Caco-2 (cell line): ENCODE data around the gene IQCK. TPM values are rescaled to one million over a fixed set of nuclear protein-coding genes. Genes with fewer than 3 reads are reported as not detected.

Experiments
- BruUV-seq: library from RNA; stranded (reverse); fragments of 400-500 nt; replicated peaks from 2 replicates; lab custom pipeline; 2021; lab: Mats Ljungman, UMichigan
- CTCF ChIA-PET: fragments of 300-600 bp; sonication (Branson Sonifier 250); formaldehyde crosslinking; loops from one replicate; lab custom pipeline; 2022; ENCODE audit warnings: antibody characterized with exemption; lab: Charles Lee
- POLR2A ChIA-PET: fragments of 300-600 bp; sonication (Branson Sonifier 250); formaldehyde crosslinking; loops from one replicate; lab custom pipeline; 2022; ENCODE audit warnings: antibody characterized with exemption; lab: Charles Lee
- DNase-seq, 2 experiments: peaks; one replicate each; pipeline versions ENCODE4 v3.0.0 to v3.0.0-alpha.2; 2020 to 2022
- H3K27me3 ChIP-seq: replicated peaks from 2 replicates; pipeline ENCODE4 v1.6.0; 2011; ENCODE audit warnings: low read length; ENCODE audit not compliant: control insufficient read depth, insufficient read depth
- H3K36me3 ChIP-seq: 2 replicates; pipeline ENCODE4 v1.5.1; 2011; ENCODE audit warnings: low read length; ENCODE audit not compliant: control insufficient read depth, insufficient read depth
- H3K4me1 ChIP-seq: fragments of 250-450 bp; sonication (Bioruptor Pico); 2 replicates; pipeline ENCODE4 v1.5.1; 2020; ENCODE audit warnings: mild to moderate bottlenecking
- H3K4me3 ChIP-seq: 2 replicates; pipeline ENCODE4 v1.5.1; 2011; ENCODE audit warnings: low read depth, mild to moderate bottlenecking, control low read depth, low read length
- H3K9me3 ChIP-seq: fragments of 250-450 bp; sonication (Bioruptor Pico); 2 replicates; pipeline ENCODE4 v1.5.1; 2020; ENCODE audit warnings: mild to moderate bottlenecking, moderate library complexity
- H3K27ac Mint-ChIP-seq: one replicate; pipeline ENCODE4 v1.8.0; 2022; ENCODE audit warnings: mixed read lengths; ENCODE audit not compliant: unreplicated experiment
- H3K27me3 Mint-ChIP-seq: one replicate; pipeline ENCODE4 v1.8.0; 2022; ENCODE audit warnings: mixed read lengths; ENCODE audit not compliant: insufficient read depth, unreplicated experiment
- H3K36me3 Mint-ChIP-seq: one replicate; pipeline ENCODE4 v1.8.0; 2022; ENCODE audit warnings: mild to moderate bottlenecking, mixed read lengths; ENCODE audit not compliant: insufficient read depth, unreplicated experiment
- H3K4me1 Mint-ChIP-seq: one replicate; pipeline ENCODE4 v1.8.0; 2022; ENCODE audit warnings: low read depth, mixed read lengths; ENCODE audit not compliant: unreplicated experiment
- H3K4me3 Mint-ChIP-seq: one replicate; pipeline ENCODE4 v1.8.0; 2022; ENCODE audit warnings: mild to moderate bottlenecking, moderate library complexity, mixed read lengths; ENCODE audit not compliant: unreplicated experiment
- H3K9me3 Mint-ChIP-seq: one replicate; pipeline ENCODE4 v1.8.0; 2022; ENCODE audit warnings: mixed read lengths; ENCODE audit not compliant: unreplicated experiment
- CTCF ChIP-seq, 2 experiments: fragments of 200-600 bp in 1 of 2; IDR thresholded peaks; 1 replicate in 1 of 2; 2 replicates in 1 of 2; pipeline versions ENCODE4 v1.5.1 to v1.8.0; 2011 to 2022; ENCODE audit warnings: antibody characterized with exemption in 1 of 2, control low read depth in 1 of 2, inconsistent platforms in 1 of 2, low read depth in 1 of 2, low read length in 1 of 2, mild to moderate bottlenecking in 1 of 2, moderate library complexity in 1 of 2; ENCODE audit not compliant: insufficient read depth in 1 of 2, severe bottlenecking in 1 of 2, unreplicated experiment in 1 of 2
- intact Hi-C: fragments of 100-400 bp; cut with micrococcal nuclease; formaldehyde crosslinking; loops from one replicate; pipeline ENCODE4 v1.10.0; 2022; ENCODE audit not compliant: unreplicated experiment
- total RNA-seq: library from RNA; stranded (reverse); gene quantifications from 2 replicates; pipeline ENCODE4 v1.2.3, GENCODE V29; 2022

Gene IQCK
- total RNA-seq, 1 experiment from 2014 or later = 2.0 TPM

DNA sequence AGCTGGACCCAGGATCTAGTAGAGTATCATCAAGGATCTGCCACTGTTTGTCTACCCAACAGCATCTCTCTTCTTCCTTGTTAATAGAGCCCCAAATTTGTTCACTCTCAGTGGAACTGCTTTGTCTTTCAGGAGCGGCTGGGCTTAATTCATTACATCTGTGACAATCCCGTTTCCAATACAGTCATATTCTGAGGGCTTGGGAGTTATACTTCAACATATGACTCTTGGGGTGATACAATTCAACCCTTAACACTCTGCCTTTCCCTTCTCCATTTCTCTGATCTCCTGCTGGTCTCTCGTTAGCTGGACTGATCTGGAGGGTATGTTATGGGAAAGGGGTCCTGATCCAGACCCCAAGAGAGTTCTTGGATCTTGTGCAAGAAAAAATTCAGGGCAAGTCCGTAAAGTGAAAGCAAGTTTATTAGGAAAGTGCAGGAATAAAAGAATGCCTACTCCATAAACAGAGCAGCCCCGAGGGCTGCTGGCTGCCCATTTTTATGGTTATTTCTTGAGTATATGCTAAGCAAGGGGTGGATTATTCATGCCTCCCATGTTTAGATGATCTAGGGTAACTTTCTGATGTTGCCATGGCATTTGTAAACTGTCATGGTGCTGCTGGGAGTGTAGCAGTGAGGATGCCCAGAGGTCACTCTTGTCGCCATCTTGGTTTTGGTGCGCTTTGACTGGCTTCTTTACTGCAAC lies 42.4 kb downstream of the IQCK start:
- H3K4me1 ChIP-seq = no peaks in the 10 kb centered on the region; the same call in 1 of the 2 replicates
- CTCF ChIA-PET = no interaction called here
- intact Hi-C loops = no loop called here
- no peaks in the 10 kb centered on the region for H3K27me3 ChIP-seq
- no peaks in the 10 kb centered on the region for H3K27me3 Mint-ChIP-seq
- DNase-seq = no peak
- TF ChIP-seq CTCF (IDR thresholded peaks at IDR 0.05; ENCODE audit: insufficient read depth in 1 of 2, low read depth in 1 of 2, low read length in 1 of 2, severe bottlenecking in 1 of 2, unreplicated experiment in 1 of 2) = no peak
- H3K4me3 ChIP-seq = no peak overlapping the region
- no peaks in the 10 kb centered on the region for H3K9me3 ChIP-seq
- peaks cover 2% of the 10 kb centered on the region for H3K4me1 Mint-ChIP-seq
- POLR2A ChIA-PET = no interaction called here
- H3K9me3 Mint-ChIP-seq = no peaks in the 10 kb centered on the region
- no peak overlapping the region for H3K4me3 Mint-ChIP-seq
- BruUV-seq = no TSS peak
- no peaks in the 10 kb centered on the region for H3K36me3 Mint-ChIP-seq
- H3K27ac Mint-ChIP-seq = no peak overlapping the region
- no peaks in the 10 kb centered on the region for H3K36me3 ChIP-seq

DNA sequence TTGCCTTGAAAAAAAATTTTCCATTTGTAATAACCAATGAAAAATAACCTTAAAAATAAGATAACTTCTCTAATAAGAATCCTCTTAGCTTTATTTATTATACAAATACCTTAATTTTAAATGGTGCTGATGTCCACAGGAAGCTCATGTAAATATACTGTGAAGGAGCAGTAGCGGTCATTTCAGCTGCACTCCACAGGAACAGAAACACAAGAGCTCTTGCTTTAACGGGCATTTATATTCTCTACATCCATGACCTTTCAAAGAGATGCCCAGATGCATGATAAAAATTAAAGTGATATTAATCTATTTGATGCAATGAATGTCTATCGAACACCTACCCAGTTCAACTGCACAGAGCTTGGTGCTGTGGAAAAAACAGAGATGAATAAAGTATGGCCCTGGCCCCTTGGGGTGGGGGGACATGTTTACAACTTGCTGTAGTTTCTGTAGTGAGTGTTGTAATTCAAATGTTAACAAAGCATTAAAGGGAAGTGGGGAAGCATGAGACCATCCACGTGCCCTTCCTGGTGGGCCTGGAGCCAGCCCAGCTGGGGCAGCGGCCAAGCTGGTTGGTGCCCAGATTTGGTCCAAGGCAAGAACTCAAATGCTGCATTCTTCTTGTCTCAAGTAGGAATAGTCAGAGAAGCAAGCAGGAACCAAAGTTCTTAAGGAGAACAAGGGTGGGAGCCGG lies 47.9 kb downstream of the IQCK start:
- no peak for TF ChIP-seq CTCF (IDR thresholded peaks at IDR 0.05; ENCODE audit: insufficient read depth in 1 of 2, low read depth in 1 of 2, low read length in 1 of 2, severe bottlenecking in 1 of 2, unreplicated experiment in 1 of 2)
- peaks cover 16% of the 10 kb centered on the region for H3K9me3 Mint-ChIP-seq
- H3K4me1 Mint-ChIP-seq = no peaks in the 10 kb centered on the region
- Histone ChIP-seq H3K36me3 (no peaks in the 10 kb centered on the region), H3K4me1 (no peaks in the 10 kb centered on the region), H3K9me3 (no peaks in the 10 kb centered on the region), H3K4me3 (no peak overlapping the region), H3K27me3 (no peaks in the 10 kb centered on the region)
- BruUV-seq = no TSS peak
- no peak overlapping the region for H3K27ac Mint-ChIP-seq
- no peaks in the 10 kb centered on the region for H3K36me3 Mint-ChIP-seq
- H3K27me3 Mint-ChIP-seq = no peaks in the 10 kb centered on the region
- H3K4me3 Mint-ChIP-seq = no peak overlapping the region
- no peak for DNase-seq
- CTCF ChIA-PET = no interaction called here
- POLR2A ChIA-PET = no interaction called here
- intact Hi-C loops = no loop called here

DNA sequence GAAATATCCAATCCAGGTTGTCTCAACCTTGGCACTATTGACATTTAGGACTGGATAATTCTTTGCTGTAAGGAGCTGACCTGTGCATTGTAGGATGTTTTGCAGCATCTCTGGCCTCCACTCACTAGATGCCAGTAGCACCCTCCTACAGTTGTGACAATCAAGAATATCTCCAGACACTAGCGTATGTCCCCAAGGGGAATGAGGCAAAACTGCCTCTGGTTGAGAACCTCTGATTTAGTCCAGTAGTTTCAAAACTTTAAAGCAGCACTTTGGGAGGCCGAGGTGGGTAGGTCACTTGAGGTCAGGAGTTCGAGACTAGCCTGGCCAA lies 48.4 kb downstream of the IQCK start:
- Histone ChIP-seq H3K4me1 (no peaks in the 10 kb centered on the region), H3K4me3 (no peak overlapping the region), H3K27me3 (no peaks in the 10 kb centered on the region), H3K36me3 (no peaks in the 10 kb centered on the region), H3K9me3 (no peaks in the 10 kb centered on the region)
- CTCF ChIA-PET = no interaction called here
- no peak for TF ChIP-seq CTCF (IDR thresholded peaks at IDR 0.05; ENCODE audit: insufficient read depth in 1 of 2, low read depth in 1 of 2, low read length in 1 of 2, severe bottlenecking in 1 of 2, unreplicated experiment in 1 of 2)
- DNase-seq = no peak
- Mint-ChIP-seq H3K36me3 (no peaks in the 10 kb centered on the region), H3K9me3 (peaks cover 16% of the 10 kb centered on the region), H3K27ac (no peak overlapping the region), H3K4me1 (no peaks in the 10 kb centered on the region), H3K27me3 (no peaks in the 10 kb centered on the region), H3K4me3 (no peak overlapping the region)
- no TSS peak for BruUV-seq
- POLR2A ChIA-PET = no interaction called here
- intact Hi-C loops = no loop called here
